ENCODE results near the gene CTNNAL1.

GRCh38 chr9:109048822-109049221, 35.5 kb upstream of the CTNNAL1 start:
- TF ChIP-seq CTCF (conservative IDR thresholded peaks at IDR 0.05 in 1 of 2, IDR thresholded peaks at IDR 0.05 in 1 of 2; ENCODE audit: extremely low read depth in 1 of 2, insufficient read depth in 1 of 2, low read depth in 1 of 2, low read length in 2 of 2) (no peak), EZH2 (IDR thresholded peaks at IDR 0.05; ENCODE audit: borderline replicate concordance, low read length) (no peak)
